ENCODE data around the gene ZCCHC12. TPM values are rescaled to one million over a fixed set of nuclear protein-coding genes. Genes with fewer than 3 reads are reported as not detected.

Gene ZCCHC12
- total RNA-seq, 1 donor from 2014 or later, result 1.0 TPM

GRCh38 chrX:118825227-118825626, 1.6 kb downstream of the ZCCHC12 start:
- Histone ChIP-seq H3K4me3 (ENCODE audit: low read length in 3 of 3) (no peak overlapping the region), H3K27ac (ENCODE audit: low read depth, low read length) (no peak overlapping the region), H3K4me1 (ENCODE audit: control insufficient read depth in 3 of 3, insufficient read depth in 3 of 3, low read length in 3 of 3) (peaks cover 0 to 17% (median 5%) of the 10 kb centered on the region in 3 donors), H3K36me3 (ENCODE audit: control insufficient read depth in 3 of 3, insufficient read depth in 3 of 3, low read length in 3 of 3) (no peaks in the 10 kb centered on the region), H3K9ac (ENCODE audit: low read depth in 1 of 3, low read length in 3 of 3) (no peak overlapping the region), H3K27me3 (ENCODE audit: control insufficient read depth in 3 of 3, insufficient read depth in 3 of 3, low read length in 3 of 3) (peaks cover 18 to 52% (median 27%) of the 10 kb centered on the region in 3 donors), H3K9me3 (ENCODE audit: control insufficient read depth in 3 of 3, low read length in 3 of 3) (no peaks in the 10 kb centered on the region)

GRCh38 chrX:118839334-118839958, 15.8 kb downstream of the ZCCHC12 start:
- peak overlapping the region; percentile 65 to 74 (median 68) for H3K9ac ChIP-seq (ENCODE audit: low read depth in 1 of 3, low read length in 3 of 3)
- H3K36me3 ChIP-seq (ENCODE audit: control insufficient read depth in 3 of 3, insufficient read depth in 3 of 3, low read length in 3 of 3), result no peaks in the 10 kb centered on the region
- no peaks in the 10 kb centered on the region for H3K27me3 ChIP-seq (ENCODE audit: control insufficient read depth in 3 of 3, insufficient read depth in 3 of 3, low read length in 3 of 3)
- peak overlapping the region; percentile 65 to 75 (median 73) for H3K4me3 ChIP-seq (ENCODE audit: low read length in 3 of 3)
- no peaks in the 10 kb centered on the region for H3K9me3 ChIP-seq (ENCODE audit: control insufficient read depth in 3 of 3, low read length in 3 of 3)
- peaks cover 0 to 5% (median 0%) of the 10 kb centered on the region in 3 donors for H3K4me1 ChIP-seq (ENCODE audit: control insufficient read depth in 3 of 3, insufficient read depth in 3 of 3, low read length in 3 of 3)
- H3K27ac ChIP-seq (ENCODE audit: low read depth, low read length), result peak overlapping the region; percentile 40

- Histone ChIP-seq H3K9me3 (ENCODE audit: control insufficient read depth in 3 of 3, low read length in 3 of 3) (no peaks in the 10 kb centered on the region), H3K36me3 (ENCODE audit: control insufficient read depth in 3 of 3, insufficient read depth in 3 of 3, low read length in 3 of 3) (no peaks in the 10 kb centered on the region), H3K9ac (ENCODE audit: low read depth in 1 of 3, low read length in 3 of 3) (no peak overlapping the region), H3K4me3 (ENCODE audit: low read length in 3 of 3) (no peak overlapping the region), H3K4me1 (ENCODE audit: control insufficient read depth in 3 of 3, insufficient read depth in 3 of 3, low read length in 3 of 3) (no peaks in the 10 kb centered on the region), H3K27ac (ENCODE audit: low read depth, low read length) (no peak overlapping the region), H3K27me3 (ENCODE audit: control insufficient read depth in 3 of 3, insufficient read depth in 3 of 3, low read length in 3 of 3) (no peaks in the 10 kb centered on the region)
Observed at GRCh38 chrX:118847676-118848075, 24.1 kb downstream of the ZCCHC12 start.

- H3K9ac ChIP-seq (ENCODE audit: low read depth in 1 of 3, low read length in 3 of 3), result no peak overlapping the region
- H3K4me1 ChIP-seq (ENCODE audit: control insufficient read depth in 3 of 3, insufficient read depth in 3 of 3, low read length in 3 of 3), result no peaks in the 10 kb centered on the region
- no peak overlapping the region for H3K27ac ChIP-seq (ENCODE audit: low read depth, low read length)
- peaks cover 0 to 2% (median 0%) of the 10 kb centered on the region in 3 donors for H3K36me3 ChIP-seq (ENCODE audit: control insufficient read depth in 3 of 3, insufficient read depth in 3 of 3, low read length in 3 of 3)
- no peaks in the 10 kb centered on the region for H3K9me3 ChIP-seq (ENCODE audit: control insufficient read depth in 3 of 3, low read length in 3 of 3)
- H3K4me3 ChIP-seq (ENCODE audit: low read length in 3 of 3), result no peak overlapping the region
- H3K27me3 ChIP-seq (ENCODE audit: control insufficient read depth in 3 of 3, insufficient read depth in 3 of 3, low read length in 3 of 3), result no peaks in the 10 kb centered on the region
Observed at GRCh38 chrX:118853596-118853995, 30.0 kb downstream of the ZCCHC12 start.

- H3K36me3 ChIP-seq (ENCODE audit: control insufficient read depth in 3 of 3, insufficient read depth in 3 of 3, low read length in 3 of 3), result peaks cover 0 to 2% (median 0%) of the 10 kb centered on the region in 3 donors
- H3K27me3 ChIP-seq (ENCODE audit: control insufficient read depth in 3 of 3, insufficient read depth in 3 of 3, low read length in 3 of 3), result no peaks in the 10 kb centered on the region
- no peak overlapping the region for H3K4me3 ChIP-seq (ENCODE audit: low read length in 3 of 3)
- no peak overlapping the region for H3K9ac ChIP-seq (ENCODE audit: low read depth in 1 of 3, low read length in 3 of 3)
- no peaks in the 10 kb centered on the region for H3K4me1 ChIP-seq (ENCODE audit: control insufficient read depth in 3 of 3, insufficient read depth in 3 of 3, low read length in 3 of 3)
- H3K9me3 ChIP-seq (ENCODE audit: control insufficient read depth in 3 of 3, low read length in 3 of 3), result no peaks in the 10 kb centered on the region
- no peak overlapping the region for H3K27ac ChIP-seq (ENCODE audit: low read depth, low read length)
Observed at GRCh38 chrX:118855681-118856310, 32.2 kb downstream of the ZCCHC12 start.

GRCh38 chrX:118857006-118857405, 33.4 kb downstream of the ZCCHC12 start:
- Histone ChIP-seq H3K27ac (ENCODE audit: low read depth, low read length) (no peak overlapping the region), H3K4me1 (ENCODE audit: control insufficient read depth in 3 of 3, insufficient read depth in 3 of 3, low read length in 3 of 3) (no peaks in the 10 kb centered on the region), H3K4me3 (ENCODE audit: low read length in 3 of 3) (no peak overlapping the region), H3K36me3 (ENCODE audit: control insufficient read depth in 3 of 3, insufficient read depth in 3 of 3, low read length in 3 of 3) (peaks cover 0 to 2% (median 0%) of the 10 kb centered on the region in 3 donors), H3K27me3 (ENCODE audit: control insufficient read depth in 3 of 3, insufficient read depth in 3 of 3, low read length in 3 of 3) (no peaks in the 10 kb centered on the region), H3K9ac (ENCODE audit: low read depth in 1 of 3, low read length in 3 of 3) (no peak overlapping the region), H3K9me3 (ENCODE audit: control insufficient read depth in 3 of 3, low read length in 3 of 3) (no peaks in the 10 kb centered on the region)

- Histone ChIP-seq H3K4me3 (ENCODE audit: low read length in 3 of 3) (no peak overlapping the region), H3K9me3 (ENCODE audit: control insufficient read depth in 3 of 3, low read length in 3 of 3) (no peaks in the 10 kb centered on the region), H3K27me3 (ENCODE audit: control insufficient read depth in 3 of 3, insufficient read depth in 3 of 3, low read length in 3 of 3) (no peaks in the 10 kb centered on the region), H3K9ac (ENCODE audit: low read depth in 1 of 3, low read length in 3 of 3) (no peak overlapping the region), H3K4me1 (ENCODE audit: control insufficient read depth in 3 of 3, insufficient read depth in 3 of 3, low read length in 3 of 3) (peaks cover 5 to 8% (median 7%) of the 10 kb centered on the region in 3 donors), H3K36me3 (ENCODE audit: control insufficient read depth in 3 of 3, insufficient read depth in 3 of 3, low read length in 3 of 3) (no peaks in the 10 kb centered on the region), H3K27ac (ENCODE audit: low read depth, low read length) (no peak overlapping the region)
Observed at GRCh38 chrX:118861338-118861737, 37.7 kb downstream of the ZCCHC12 start.

GRCh38 chrX:118862091-118862490, 38.5 kb downstream of the ZCCHC12 start:
- peaks cover 5 to 8% (median 7%) of the 10 kb centered on the region in 3 donors for H3K4me1 ChIP-seq (ENCODE audit: control insufficient read depth in 3 of 3, insufficient read depth in 3 of 3, low read length in 3 of 3)
- no peaks in the 10 kb centered on the region for H3K27me3 ChIP-seq (ENCODE audit: control insufficient read depth in 3 of 3, insufficient read depth in 3 of 3, low read length in 3 of 3)
- H3K9ac ChIP-seq (ENCODE audit: low read depth in 1 of 3, low read length in 3 of 3), result no peak overlapping the region
- no peak overlapping the region for H3K27ac ChIP-seq (ENCODE audit: low read depth, low read length)
- no peak overlapping the region for H3K4me3 ChIP-seq (ENCODE audit: low read length in 3 of 3)
- H3K9me3 ChIP-seq (ENCODE audit: control insufficient read depth in 3 of 3, low read length in 3 of 3), result no peaks in the 10 kb centered on the region
- no peaks in the 10 kb centered on the region for H3K36me3 ChIP-seq (ENCODE audit: control insufficient read depth in 3 of 3, insufficient read depth in 3 of 3, low read length in 3 of 3)

GRCh38 chrX:118862979-118863378, 39.4 kb downstream of the ZCCHC12 start:
- Histone ChIP-seq H3K36me3 (ENCODE audit: control insufficient read depth in 3 of 3, insufficient read depth in 3 of 3, low read length in 3 of 3) (no peaks in the 10 kb centered on the region), H3K9me3 (ENCODE audit: control insufficient read depth in 3 of 3, low read length in 3 of 3) (no peaks in the 10 kb centered on the region), H3K4me3 (ENCODE audit: low read length in 3 of 3) (no peak overlapping the region), H3K27me3 (ENCODE audit: control insufficient read depth in 3 of 3, insufficient read depth in 3 of 3, low read length in 3 of 3) (no peaks in the 10 kb centered on the region), H3K27ac (ENCODE audit: low read depth, low read length) (no peak overlapping the region), H3K4me1 (ENCODE audit: control insufficient read depth in 3 of 3, insufficient read depth in 3 of 3, low read length in 3 of 3) (peaks cover 5 to 8% (median 7%) of the 10 kb centered on the region in 3 donors), H3K9ac (ENCODE audit: low read depth in 1 of 3, low read length in 3 of 3) (no peak overlapping the region)

GRCh38 chrX:118864063-118864635, 40.5 kb downstream of the ZCCHC12 start:
- H3K4me3 ChIP-seq (ENCODE audit: low read length in 3 of 3), result no peak overlapping the region
- no peaks in the 10 kb centered on the region for H3K9me3 ChIP-seq (ENCODE audit: control insufficient read depth in 3 of 3, low read length in 3 of 3)

More at GRCh38 chrX:118864063-118864635, 40.5 kb downstream of the ZCCHC12 start:
- Histone ChIP-seq H3K4me1 (ENCODE audit: control insufficient read depth in 3 of 3, insufficient read depth in 3 of 3, low read length in 3 of 3) (peaks cover 5 to 8% (median 7%) of the 10 kb centered on the region in 3 donors), H3K27me3 (ENCODE audit: control insufficient read depth in 3 of 3, insufficient read depth in 3 of 3, low read length in 3 of 3) (no peaks in the 10 kb centered on the region), H3K27ac (ENCODE audit: low read depth, low read length) (no peak overlapping the region), H3K9ac (ENCODE audit: low read depth in 1 of 3, low read length in 3 of 3) (peak overlapping the region in 1 of 3 donors; percentile 25), H3K36me3 (ENCODE audit: control insufficient read depth in 3 of 3, insufficient read depth in 3 of 3, low read length in 3 of 3) (no peaks in the 10 kb centered on the region)
